ENCODE measurements around the gene ZNF462. TPM values are rescaled to one million over a fixed set of nuclear protein-coding genes. Genes with fewer than 3 reads are reported as not detected.
"Not testable (repeated sequence)": the region's sequence is repeated elsewhere in the genome, so short reads cannot be mapped to it uniquely, and the experiment has no call there.

ZNF462 gene
- total RNA-seq, 2 donors from 2014 or later: 6.0 to 11.0 TPM

DNA sequence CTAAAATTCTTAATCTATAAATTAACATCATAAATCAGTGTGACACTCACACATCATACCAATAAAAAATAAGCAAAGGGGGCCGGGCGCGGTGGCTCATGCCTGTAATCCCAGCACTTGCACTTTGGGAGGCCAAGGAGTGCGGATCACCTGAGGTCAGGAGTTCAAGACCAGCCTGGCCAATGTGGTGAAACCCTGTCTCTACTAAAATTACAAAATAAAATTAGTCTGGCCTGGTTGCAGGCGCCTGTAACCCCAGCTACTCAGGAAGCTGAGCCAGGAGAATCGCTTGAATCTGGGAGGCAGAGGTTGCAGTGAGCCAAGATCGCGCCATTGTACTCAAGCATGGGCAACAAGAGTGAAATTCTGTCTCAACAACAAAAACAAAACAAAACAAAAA lies 11.3 kb upstream of the ZNF462 start:
- H3K36me3 Mint-ChIP-seq (ENCODE audit: low read depth); H3K9me3 ChIP-seq (ENCODE audit: control insufficient read depth, low read length, poor library complexity, severe bottlenecking); H3K27me3 Mint-ChIP-seq; H3K27ac Mint-ChIP-seq; H3K4me1 Mint-ChIP-seq; DNase-seq; ATAC-seq; H3K4me3 Mint-ChIP-seq: not testable (repeated sequence)

DNA sequence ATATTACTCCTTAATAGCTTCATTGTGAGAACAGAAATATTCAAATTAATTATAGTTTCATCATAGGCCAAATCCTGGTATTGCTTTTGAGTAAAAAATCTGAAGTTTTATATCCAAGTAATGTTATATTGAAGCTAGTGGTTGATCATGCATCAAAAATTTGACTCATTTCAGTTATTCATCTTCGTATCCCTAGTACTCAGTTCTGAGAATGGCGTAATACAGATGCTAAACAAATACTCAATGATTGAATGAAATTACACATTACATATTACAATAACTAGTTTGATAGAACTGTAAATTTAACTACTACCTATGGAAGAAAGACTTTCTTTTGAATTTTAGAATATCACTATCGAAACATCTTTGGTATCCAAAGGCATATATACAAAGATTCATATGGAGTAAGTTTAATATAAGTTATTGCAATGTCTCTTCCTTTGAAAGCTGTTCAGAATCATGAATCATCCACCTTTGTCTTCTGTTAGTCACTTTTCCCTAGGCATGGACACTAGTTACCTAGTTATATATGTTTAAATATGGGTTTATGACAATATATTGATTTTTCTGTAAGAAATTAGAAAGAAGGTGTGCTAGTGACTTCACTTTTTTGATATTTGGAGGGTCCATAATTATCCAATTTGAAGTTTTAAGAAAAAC lies 5.0 kb upstream of the ZNF462 start:
- Mint-ChIP-seq H3K4me1 (no peaks in the 10 kb centered on the region), H3K27me3 (peaks cover 35% of the 10 kb centered on the region), H3K36me3 (ENCODE audit: low read depth) (no peaks in the 10 kb centered on the region), H3K4me3 (no peak overlapping the region), H3K27ac (no peak overlapping the region)
- ATAC-seq (no peak), DNase-seq (no peak)
- no peaks in the 10 kb centered on the region for H3K9me3 ChIP-seq (ENCODE audit: control insufficient read depth, low read length, poor library complexity, severe bottlenecking)

DNA sequence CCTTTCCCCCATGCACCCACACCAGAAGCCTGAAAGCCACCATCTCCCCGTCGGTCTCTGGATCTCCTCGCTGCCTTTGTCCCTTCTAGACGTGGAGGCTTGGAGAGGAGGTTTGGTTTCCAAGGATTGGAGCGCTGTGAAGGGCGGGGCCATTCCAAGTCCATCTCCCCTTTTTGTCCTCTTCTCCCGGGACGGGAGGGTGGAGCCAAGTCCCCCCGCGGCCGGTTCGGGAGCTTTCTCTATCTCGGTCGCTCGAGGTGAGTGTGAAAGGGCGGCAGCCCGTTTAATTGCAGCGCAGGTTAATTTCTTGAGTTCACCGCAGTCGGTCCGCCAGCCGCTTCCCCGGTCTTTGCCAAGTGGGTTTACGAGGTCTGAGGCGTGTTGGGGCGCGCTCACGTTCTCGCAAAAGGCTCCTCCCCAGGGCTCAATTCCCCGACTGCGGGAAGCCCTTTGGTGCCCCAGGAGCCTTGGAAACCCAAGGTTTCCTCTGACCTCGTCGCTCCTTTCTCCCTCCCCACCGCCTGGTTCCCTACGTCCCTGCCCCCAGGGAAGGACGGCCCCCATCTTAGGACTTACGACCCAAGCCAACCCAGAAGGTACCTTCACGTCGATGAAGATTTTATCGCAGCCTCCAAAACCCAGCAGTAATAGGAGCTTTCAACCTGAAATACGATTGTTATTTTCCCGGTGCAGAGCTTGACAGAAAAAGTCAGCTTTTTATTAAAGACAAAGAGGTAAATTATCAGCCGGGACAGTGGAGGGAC lies 2.8 kb upstream of the ZNF462 start:
- Mint-ChIP-seq H3K27ac (no peak overlapping the region), H3K27me3 (peaks cover 42% of the 10 kb centered on the region), H3K4me3 (peak overlapping the region; percentile 37), H3K36me3 (ENCODE audit: low read depth) (no peaks in the 10 kb centered on the region), H3K4me1 (no peaks in the 10 kb centered on the region)
- DNase-seq: no peak
- H3K9me3 ChIP-seq (ENCODE audit: control insufficient read depth, low read length, poor library complexity, severe bottlenecking): peaks cover under 1% of the 10 kb centered on the region
- no peak for ATAC-seq

DNA sequence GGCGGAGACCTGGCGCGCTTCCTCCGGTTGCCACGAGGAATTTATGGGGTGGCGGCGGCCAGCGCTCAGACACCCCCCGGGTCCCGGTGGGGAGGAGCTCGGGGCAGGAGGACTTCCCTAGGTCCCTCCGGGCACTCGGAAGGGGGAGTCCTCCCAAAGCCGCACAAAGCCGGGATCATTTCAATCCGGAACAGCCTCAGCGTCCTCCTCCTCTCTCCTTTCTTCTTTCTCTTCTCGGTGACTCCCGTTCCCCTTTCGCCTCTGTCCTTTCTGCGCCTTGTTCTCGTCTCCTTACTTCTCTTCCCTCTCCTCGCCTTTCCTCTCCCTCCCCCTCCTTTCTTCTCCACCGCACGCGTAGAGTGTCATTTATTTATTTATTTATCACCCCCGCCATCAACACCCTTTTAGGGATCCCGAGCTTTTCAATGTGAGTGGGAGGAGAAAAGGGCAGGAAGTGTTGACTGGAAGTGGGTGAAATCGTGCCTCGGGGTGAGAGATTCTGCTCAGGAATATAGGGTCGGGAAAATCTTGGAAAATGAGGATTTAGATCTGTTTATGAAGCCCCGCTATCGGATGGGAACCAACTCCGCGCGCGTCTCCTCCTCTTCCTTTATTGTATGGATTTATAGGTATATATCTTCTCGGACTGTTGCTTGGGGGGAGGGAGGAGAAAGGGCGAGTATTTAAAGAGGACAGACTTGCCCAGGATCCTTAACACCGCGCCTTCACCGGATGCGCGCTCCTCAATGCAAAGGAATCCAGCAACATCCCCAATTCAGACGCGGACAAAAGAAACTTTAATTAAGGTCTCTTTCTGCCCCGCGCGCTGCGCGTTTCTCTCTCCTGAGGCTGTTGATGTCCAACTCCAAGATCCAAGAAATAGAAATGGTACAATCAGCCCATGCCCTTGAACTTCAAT lies 2.0 kb upstream of the ZNF462 start:
- H3K4me1 Mint-ChIP-seq: no peaks in the 10 kb centered on the region
- no peak overlapping the region for H3K27ac Mint-ChIP-seq
- H3K9me3 ChIP-seq (ENCODE audit: control insufficient read depth, low read length, poor library complexity, severe bottlenecking): peaks cover 3% of the 10 kb centered on the region
- H3K36me3 Mint-ChIP-seq (ENCODE audit: low read depth): no peaks in the 10 kb centered on the region
- ATAC-seq (no peak), DNase-seq (no peak)
- peak overlapping the region; percentile 62 for H3K4me3 Mint-ChIP-seq
- H3K27me3 Mint-ChIP-seq: peaks cover 47% of the 10 kb centered on the region

DNA sequence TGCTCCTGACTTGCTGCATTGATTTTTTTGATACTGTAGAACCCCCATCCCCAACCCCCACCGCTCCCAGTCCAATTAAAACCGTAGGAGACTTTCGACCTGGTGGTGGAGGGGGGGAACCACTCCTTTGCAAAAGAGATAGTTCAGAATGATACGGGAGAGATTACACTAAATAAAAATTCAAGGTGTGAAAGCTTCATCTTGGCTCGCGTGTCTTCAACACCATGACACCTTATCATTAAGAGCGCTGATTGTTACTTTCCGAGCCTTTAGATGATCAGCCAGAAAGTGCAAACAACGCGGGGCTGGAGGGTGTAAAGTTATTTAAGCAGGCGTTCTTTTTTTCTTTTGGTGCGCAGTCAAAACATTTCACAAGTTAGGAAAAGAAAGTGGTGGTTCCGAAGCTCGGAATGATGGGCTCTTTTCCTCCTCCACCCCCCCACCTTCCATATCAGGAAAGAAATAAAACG lies 1.3 kb upstream of the ZNF462 start:
- DNase-seq: no peak
- H3K36me3 Mint-ChIP-seq (ENCODE audit: low read depth): no peaks in the 10 kb centered on the region
- peaks cover 47% of the 10 kb centered on the region for H3K27me3 Mint-ChIP-seq
- no peak for ATAC-seq
- no peak overlapping the region for H3K27ac Mint-ChIP-seq
- H3K9me3 ChIP-seq (ENCODE audit: control insufficient read depth, low read length, poor library complexity, severe bottlenecking): peaks cover 3% of the 10 kb centered on the region
- no peaks in the 10 kb centered on the region for H3K4me1 Mint-ChIP-seq
- peak overlapping the region; percentile 62 for H3K4me3 Mint-ChIP-seq

DNA sequence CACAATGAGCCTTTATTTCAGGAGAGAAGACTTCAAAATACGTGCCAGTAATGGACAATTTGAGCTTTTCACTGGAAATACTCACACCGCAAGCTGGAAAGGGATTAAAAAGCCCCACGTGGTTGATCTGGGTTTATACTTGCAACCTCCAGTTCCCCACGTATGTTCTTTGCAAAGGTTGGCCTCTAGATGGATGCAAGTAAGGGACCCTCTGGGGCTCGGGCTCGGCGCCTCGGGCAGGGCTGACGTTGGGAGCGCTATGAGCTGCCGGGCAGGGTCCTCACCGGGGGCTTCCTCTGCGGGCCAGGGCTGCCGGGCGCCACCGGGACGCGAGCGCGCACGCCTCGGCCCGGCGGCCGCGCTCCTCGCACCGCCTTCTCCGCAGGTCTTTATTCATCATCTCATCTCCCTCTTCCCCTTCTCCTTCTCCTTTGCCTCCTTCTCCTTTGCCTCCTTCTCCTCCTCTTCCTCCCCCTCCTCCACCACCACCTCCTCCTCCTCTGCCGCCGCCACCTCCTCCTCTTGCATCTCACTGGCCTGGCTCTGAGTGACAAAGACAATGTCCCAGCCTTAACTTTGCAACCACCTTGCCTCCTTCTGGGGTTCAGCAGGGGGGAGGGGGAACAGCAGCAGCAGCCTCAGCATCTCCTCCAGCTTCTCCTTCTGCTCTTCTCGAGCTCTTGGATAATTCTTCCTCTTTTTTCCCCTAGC lies 701 bp upstream of the ZNF462 start:
- peaks cover 3% of the 10 kb centered on the region for H3K9me3 ChIP-seq (ENCODE audit: control insufficient read depth, low read length, poor library complexity, severe bottlenecking)
- no peaks in the 10 kb centered on the region for H3K36me3 Mint-ChIP-seq (ENCODE audit: low read depth)
- ATAC-seq (no peak), DNase-seq (no peak)
- H3K4me1 Mint-ChIP-seq: no peaks in the 10 kb centered on the region
- H3K27me3 Mint-ChIP-seq: peaks cover 47% of the 10 kb centered on the region
- no peak overlapping the region for H3K27ac Mint-ChIP-seq
- peak overlapping the region; percentile 76 for H3K4me3 Mint-ChIP-seq

DNA sequence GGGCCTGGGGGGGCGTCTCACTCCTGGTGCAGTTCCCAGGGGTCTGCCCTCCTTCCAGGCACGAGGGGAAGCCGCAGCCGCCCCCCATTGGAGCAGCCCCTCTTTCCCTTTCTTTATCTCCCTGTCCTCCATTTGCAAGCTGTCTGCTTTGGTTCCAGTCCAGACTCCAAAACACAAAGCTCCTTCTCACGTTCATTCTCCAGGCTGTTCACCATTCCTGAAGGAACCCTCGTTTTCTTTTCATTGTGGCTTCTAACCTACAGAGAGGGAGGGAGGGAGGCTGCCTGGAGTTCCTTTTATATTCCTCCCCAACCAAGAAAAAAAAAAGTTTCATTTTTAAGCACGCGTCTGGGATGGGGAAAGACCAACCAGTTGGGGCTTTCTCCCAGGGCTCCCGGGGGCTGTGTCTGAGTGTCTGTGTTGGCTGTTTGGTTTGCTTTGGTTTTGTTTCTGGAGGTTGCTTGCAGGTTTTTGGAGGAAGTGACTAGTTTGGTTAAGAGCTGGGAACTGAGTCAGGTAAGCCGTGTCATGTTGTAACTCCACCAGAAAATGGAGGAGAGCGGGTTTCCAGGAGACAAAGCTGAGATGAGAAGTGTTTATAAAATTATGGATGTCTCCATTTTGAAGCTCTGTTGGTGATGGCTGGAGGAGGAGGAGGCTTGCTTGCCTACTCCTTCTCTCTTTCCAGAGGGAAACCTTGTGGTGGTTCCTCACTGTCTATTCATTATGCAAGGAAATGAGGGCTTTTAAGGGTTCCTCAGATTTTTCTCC lies 1.6 kb downstream of the ZNF462 start:
- DNase-seq (no peak), ATAC-seq (no peak)
- Mint-ChIP-seq H3K4me3 (no peak overlapping the region), H3K27ac (no peak overlapping the region), H3K4me1 (no peaks in the 10 kb centered on the region), H3K36me3 (ENCODE audit: low read depth) (no peaks in the 10 kb centered on the region), H3K27me3 (peaks cover 36% of the 10 kb centered on the region)
- peaks cover 3% of the 10 kb centered on the region for H3K9me3 ChIP-seq (ENCODE audit: control insufficient read depth, low read length, poor library complexity, severe bottlenecking)

DNA sequence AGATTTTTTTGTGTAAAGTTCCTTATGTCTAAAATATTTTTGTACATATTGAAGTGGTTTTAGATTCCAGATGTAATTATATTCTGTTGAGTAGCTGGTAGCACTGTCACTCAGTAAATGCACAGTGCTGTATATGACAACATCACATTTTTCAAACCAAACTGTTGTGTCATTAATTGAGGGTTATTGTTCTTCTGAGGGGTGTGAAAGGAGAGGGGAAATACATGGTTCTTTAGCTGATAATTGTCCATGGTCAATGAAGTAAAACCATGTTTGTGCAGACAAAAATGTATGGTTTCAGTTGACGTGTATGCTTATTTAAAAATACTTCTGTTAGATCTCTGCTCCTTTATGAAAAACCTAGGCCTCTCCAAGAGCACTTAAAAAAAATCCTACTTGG lies 3.3 kb downstream of the ZNF462 start:
- no peak overlapping the region for H3K4me3 Mint-ChIP-seq
- DNase-seq: no peak
- H3K27me3 Mint-ChIP-seq: peaks cover 19% of the 10 kb centered on the region
- ATAC-seq: no peak
- H3K27ac Mint-ChIP-seq: no peak overlapping the region
- H3K4me1 Mint-ChIP-seq: no peaks in the 10 kb centered on the region
- no peaks in the 10 kb centered on the region for H3K36me3 Mint-ChIP-seq (ENCODE audit: low read depth)
- H3K9me3 ChIP-seq (ENCODE audit: control insufficient read depth, low read length, poor library complexity, severe bottlenecking): peaks cover 3% of the 10 kb centered on the region

DNA sequence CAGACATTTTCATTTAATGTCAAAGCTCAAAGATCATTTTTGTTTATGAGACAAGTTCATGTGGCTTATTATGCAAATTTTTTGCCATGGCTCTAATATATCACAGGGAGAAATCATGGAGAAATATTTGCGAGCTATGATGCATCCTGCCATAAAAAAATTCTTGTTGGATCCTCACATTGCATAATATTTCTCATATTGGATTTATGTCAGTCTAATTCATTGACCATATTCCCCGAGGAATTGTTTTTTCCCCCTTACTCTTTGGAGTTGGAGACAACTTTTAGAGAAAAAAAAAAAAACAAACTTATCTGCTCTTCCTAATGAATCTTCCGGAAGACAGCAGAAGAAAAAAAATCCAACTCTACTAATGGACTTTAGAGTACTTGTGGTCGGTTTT lies 4.3 kb downstream of the ZNF462 start:
- Mint-ChIP-seq H3K36me3 (ENCODE audit: low read depth) (no peaks in the 10 kb centered on the region), H3K4me1 (no peaks in the 10 kb centered on the region), H3K27ac (no peak overlapping the region), H3K27me3 (peaks cover 12% of the 10 kb centered on the region), H3K4me3 (no peak overlapping the region)
- ATAC-seq: no peak
- H3K9me3 ChIP-seq (ENCODE audit: control insufficient read depth, low read length, poor library complexity, severe bottlenecking): peaks cover 3% of the 10 kb centered on the region
- DNase-seq: no peak

DNA sequence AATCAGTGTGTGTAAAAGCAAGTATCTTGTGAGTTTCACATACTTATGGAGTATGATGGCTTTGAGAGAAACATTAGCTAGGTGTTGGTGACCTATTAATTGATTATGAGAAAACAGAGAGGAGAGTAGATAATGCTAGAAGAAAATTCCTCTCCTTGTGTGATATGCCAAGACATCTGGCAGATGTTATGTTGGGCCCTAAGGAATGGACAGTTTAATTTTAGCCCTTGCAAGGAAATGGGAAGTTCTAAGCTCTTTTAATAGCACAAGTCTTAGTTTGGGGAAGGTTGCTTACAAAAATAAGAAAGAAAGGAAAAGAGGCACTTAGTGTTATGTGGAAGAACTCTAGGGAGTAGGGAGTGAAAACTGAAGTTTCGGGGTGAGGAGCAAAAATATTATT lies 5.1 kb downstream of the ZNF462 start:
- H3K27ac Mint-ChIP-seq: no peak overlapping the region
- peaks cover 3% of the 10 kb centered on the region for H3K9me3 ChIP-seq (ENCODE audit: control insufficient read depth, low read length, poor library complexity, severe bottlenecking)
- H3K36me3 Mint-ChIP-seq (ENCODE audit: low read depth): no peaks in the 10 kb centered on the region
- no peaks in the 10 kb centered on the region for H3K4me1 Mint-ChIP-seq
- ATAC-seq (no peak), DNase-seq (no peak)
- peaks cover 12% of the 10 kb centered on the region for H3K27me3 Mint-ChIP-seq
- no peak overlapping the region for H3K4me3 Mint-ChIP-seq

DNA sequence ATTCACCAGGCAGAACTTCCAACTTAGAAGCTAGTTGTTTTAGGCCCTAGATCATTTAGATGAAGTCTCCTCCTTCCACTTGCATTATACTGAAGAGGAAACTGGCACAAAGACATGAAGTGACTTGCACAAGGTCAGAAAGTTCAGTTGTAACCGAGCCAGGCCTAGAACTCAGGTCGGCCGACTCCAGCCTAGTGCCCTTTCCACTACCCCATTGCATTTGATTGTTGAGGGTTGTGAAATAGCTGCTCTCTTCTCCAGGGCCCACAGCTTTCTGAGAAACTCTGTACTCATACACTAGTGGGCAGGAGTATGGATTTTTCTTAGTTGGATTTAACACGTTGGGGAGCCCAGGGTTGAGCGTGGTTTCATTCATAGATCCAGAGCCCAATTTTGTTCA lies 5.6 kb downstream of the ZNF462 start:
- H3K9me3 ChIP-seq (ENCODE audit: control insufficient read depth, low read length, poor library complexity, severe bottlenecking): peaks cover 3% of the 10 kb centered on the region
- Mint-ChIP-seq H3K4me3 (no peak overlapping the region), H3K36me3 (ENCODE audit: low read depth) (no peaks in the 10 kb centered on the region), H3K27me3 (peaks cover 11% of the 10 kb centered on the region), H3K27ac (no peak overlapping the region), H3K4me1 (no peaks in the 10 kb centered on the region)
- DNase-seq: no peak
- no peak for ATAC-seq

DNA sequence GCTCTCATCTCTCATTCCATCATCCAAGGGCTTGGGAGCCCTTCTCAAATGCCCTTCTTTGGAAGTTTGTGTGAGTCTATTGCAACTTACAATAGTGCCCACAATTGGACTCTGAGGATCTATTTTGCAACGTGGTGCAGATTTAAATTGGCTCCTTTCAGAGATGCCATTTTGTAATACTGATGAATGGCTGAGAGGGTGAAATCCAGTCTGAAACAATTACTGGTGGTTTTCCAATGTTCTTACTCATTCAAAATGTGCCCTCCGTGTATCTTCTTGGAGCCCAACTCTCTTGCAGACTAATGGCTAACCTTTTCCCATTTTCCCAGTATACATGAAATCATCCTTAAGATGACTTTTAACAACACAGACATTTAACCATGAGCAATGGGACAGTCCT lies 6.1 kb downstream of the ZNF462 start:
- Mint-ChIP-seq H3K27ac (no peak overlapping the region), H3K36me3 (ENCODE audit: low read depth) (no peaks in the 10 kb centered on the region), H3K27me3 (peaks cover 6% of the 10 kb centered on the region), H3K4me1 (no peaks in the 10 kb centered on the region), H3K4me3 (no peak overlapping the region)
- no peak for ATAC-seq
- H3K9me3 ChIP-seq (ENCODE audit: control insufficient read depth, low read length, poor library complexity, severe bottlenecking): peaks cover 3% of the 10 kb centered on the region
- DNase-seq: no peak

Measured in T-helper 17 cell (primary cell).